K562 (cell line): ENCODE measurements around the gene CD37. TPM values are rescaled to one million over a fixed set of nuclear protein-coding genes. Genes with fewer than 3 reads are reported as not detected.
"Not testable (repeated sequence)": the region's sequence is repeated elsewhere in the genome, so short reads cannot be mapped to it uniquely, and the experiment has no call there.

Source experiments
- ATAC-seq: fragments of 200-7000 bp; cut with Tn5 transposase; 3 replicates; pipeline ENCODE4 v1.9.1; 2020; ENCODE audit warnings: moderate library complexity
- BruUV-seq: library from RNA; stranded (reverse); fragments of 400-500 nt; replicated peaks from 2 replicates; lab custom pipeline; 2021; lab: Mats Ljungman, UMichigan
- CTCF ChIA-PET: fragments of 300-600 bp; formaldehyde crosslinking; extraction: SDS; loops from one replicate; lab custom pipeline; 2021; ENCODE audit warnings: low intra/inter-chr PET ratio; lab: Yijun Ruan, JAX
- POLR2A ChIA-PET: fragments of 300-600, 350-650 bp; sonication (Branson Sonifier 250); formaldehyde crosslinking; extraction: SDS; loops from one replicate; lab custom pipeline; 2021; ENCODE audit warnings: antibody characterized with exemption, inconsistent platforms; lab: Yijun Ruan, JAX
- DNase-seq, 4 experiments: peaks; one replicate each; pipeline versions ENCODE4 v3.0.0 to v3.0.0-alpha.2; 2011 to 2018; ENCODE audit warnings: low spot score in 3 of 4, mixed read lengths in 3 of 4; ENCODE audit errors: extremely low read depth in 1 of 4
- FAIRE-seq: peaks from 2 replicates; lab custom pipeline; 2011; peaks lifted over from hg19 to GRCh38; lab: Jason Lieb, UNC
- H2AFZ ChIP-seq: 2 replicates; pipeline ENCODE4 v1.6.0; 2011; ENCODE audit warnings: low read depth, low read length, control low read depth, inconsistent platforms
- H3K27ac ChIP-seq: fragments of 200-600 bp; 3 replicates; pipeline ENCODE4 v1.8.0; 2011; ENCODE audit warnings: low read depth, mild to moderate bottlenecking, control low read depth, inconsistent platforms, low read length, moderate library complexity, mixed read lengths; ENCODE audit errors: extremely low read depth
- H3K27me3 ChIP-seq, 2 experiments: fragments of 300-600 bp in 1 of 2; 2 replicates in 1 of 2; 3 replicates in 1 of 2; pipeline versions ENCODE4 v1.6.0 to v1.8.0; 2011; ENCODE audit warnings: inconsistent platforms in 2 of 2, low read length in 2 of 2, mild to moderate bottlenecking in 1 of 2, mixed read lengths in 1 of 2, moderate library complexity in 1 of 2; ENCODE audit not compliant: control insufficient read depth in 2 of 2, insufficient read depth in 2 of 2
- H3K36me3 ChIP-seq: fragments of 300-600 bp; 3 replicates; pipeline ENCODE4 v1.8.0; 2011; ENCODE audit warnings: mild to moderate bottlenecking, low read length, inconsistent platforms; ENCODE audit not compliant: control insufficient read depth, insufficient read depth
- H3K4me1 ChIP-seq, 2 experiments: fragments of 200-600 bp in 1 of 2; replicated peaks in 1 of 2; 2 replicates in 1 of 2; 3 replicates in 1 of 2; pipeline versions ENCODE4 v1.5.1 to v1.8.0; 2011; ENCODE audit warnings: inconsistent platforms in 2 of 2, low read length in 2 of 2, mild to moderate bottlenecking in 1 of 2, mixed read lengths in 1 of 2, moderate library complexity in 1 of 2; ENCODE audit not compliant: control insufficient read depth in 2 of 2, insufficient read depth in 2 of 2
- H3K4me2 ChIP-seq: 2 replicates; pipeline ENCODE4 v1.6.1; 2011; ENCODE audit warnings: low read length, control low read depth, inconsistent platforms, mixed read lengths; ENCODE audit not compliant: insufficient read depth
- H3K4me3 ChIP-seq: fragments of 200-600 bp; sonication (generic), shearing (Covaris generic); 2 replicates; pipeline ENCODE4 v1.5.1; 2016; ENCODE audit warnings: control low read depth, inconsistent platforms
- H3K79me2 ChIP-seq: fragments of 200-600 bp; 3 replicates; pipeline ENCODE4 v1.8.0; 2011; ENCODE audit warnings: low read length, inconsistent platforms; ENCODE audit not compliant: control insufficient read depth, insufficient read depth
- H3K9ac ChIP-seq, 2 experiments: 2 replicates each; pipeline versions ENCODE4 v1.6.0 to v1.6.1; 2011; ENCODE audit warnings: low read depth in 2 of 2, low read length in 2 of 2, control low read depth in 1 of 2, inconsistent platforms in 1 of 2, mild to moderate bottlenecking in 1 of 2, mixed read lengths in 1 of 2; ENCODE audit not compliant: insufficient read depth in 1 of 2
- H3K9me1 ChIP-seq: one replicate; pipeline ENCODE4 v1.6.0; 2011; ENCODE audit warnings: inconsistent platforms, mild to moderate bottlenecking, low read length, moderate library complexity; ENCODE audit not compliant: control insufficient read depth, insufficient read depth
- H3K9me3 ChIP-seq: replicated peaks from 2 replicates; pipeline ENCODE4 v1.5.1; 2011; ENCODE audit warnings: low read depth, low read length, inconsistent platforms; ENCODE audit not compliant: control insufficient read depth, insufficient read depth
- H4K20me1 ChIP-seq: replicated peaks from 2 replicates; pipeline ENCODE4 v1.6.1; 2011; ENCODE audit warnings: low read length, inconsistent platforms, mixed read lengths; ENCODE audit not compliant: control insufficient read depth, insufficient read depth
- BCOR ChIP-seq: fragments of 450-650 bp; IDR thresholded peaks from 2 replicates; pipeline ENCODE4 v1.6.1; 2016
- ESRRA ChIP-seq: fragments of 450-650 bp; IDR thresholded peaks from 2 replicates; pipeline ENCODE4 v1.6.1; 2014; ENCODE audit warnings: low read depth, mild to moderate bottlenecking, moderate library complexity, borderline replicate concordance
- JUND ChIP-seq, 2 experiments: IDR thresholded peaks; 2 replicates in 1 of 2; 3 replicates in 1 of 2; pipeline ENCODE4 v1.6.1; 2011; ENCODE audit warnings: borderline replicate concordance in 2 of 2, low read depth in 2 of 2, low read length in 2 of 2, improper control_type of control experiment in 1 of 2, missing biosample characterization in 1 of 2, missing genetic modification characterization in 1 of 2, missing genetic modification reagents in 1 of 2
- KDM1A ChIP-seq, 2 experiments: fragments of 450-650 bp; IDR thresholded peaks; 2 replicates each; pipeline ENCODE4 v1.6.1; 2016; ENCODE audit warnings: mild to moderate bottlenecking in 2 of 2
- RBM25 ChIP-seq: fragments of 200-400 bp; formaldehyde crosslinking; IDR thresholded peaks from 2 replicates; pipeline ENCODE4 v1.6.1; 2018; ENCODE audit warnings: low read length, low read depth, moderate library complexity; ENCODE audit not compliant: severe bottlenecking
- RERE ChIP-seq: sonication (generic); formaldehyde crosslinking; IDR thresholded peaks from 2 replicates; pipeline ENCODE4 v1.8.0; 2023; ENCODE audit warnings: missing genetic modification reagents, mild to moderate bottlenecking, borderline replicate concordance
- TARDBP ChIP-seq: fragments of 450-650 bp; IDR thresholded peaks from 2 replicates; pipeline ENCODE4 v1.6.1; 2016
- ZNF146 ChIP-seq: IDR thresholded peaks from one replicate; pipeline ENCODE4 v1.6.1; 2018; ENCODE audit warnings: missing compliant biosample characterization; ENCODE audit not compliant: unreplicated experiment
- WGBS: fragments of 100-300 bp; shearing (Covaris generic); methylation state at CpG from one replicate; pipeline ENCODE4 v1.1.6; 2016; ENCODE audit warnings: low coverage, mixed read lengths; ENCODE audit not compliant: insufficient coverage; ENCODE audit errors: missing lambda C conversion rate; 5-methylcytosine and 5-hydroxymethylcytosine counted together
- in situ Hi-C: fragments of 300-500 bp; cut with MboI; formaldehyde crosslinking; loops from 4 replicates; pipeline ENCODE4 v1.15.0; 2018; ENCODE audit warnings: inconsistent platforms, mixed read lengths
- intact Hi-C: fragments of 100-400 bp; cut with micrococcal nuclease; formaldehyde crosslinking; loops from 2 replicates; pipeline ENCODE4 v1.14.2; 2022
- polyA plus RNA-seq, 8 experiments: library from polyadenylated mRNA; depleted of rRNA in 4 of 8; stranded (reverse) in 5 of 8; unstranded in 3 of 8; fragments of >200 nt; fragmentation: Nextera tagmentation in 2 of 8; fragmentation: Illumina TruSeq in 1 of 8; extraction: Ambion mirVana in 2 of 8; extraction: Trizol in 1 of 8; gene quantifications; 2 replicates each; pipeline versions ENCODE4 v1.2.1 to v1.2.3, GENCODE V29; 2011 to 2014; ENCODE audit warnings: inconsistent platforms in 1 of 8, missing spikeins in 1 of 8
- total RNA-seq, 7 experiments: library from RNA; depleted of rRNA in 6 of 7; stranded (reverse); fragments of >200 nt in 6 of 7; fragmentation: Illumina TruSeq in 2 of 7; extraction: Trizol in 2 of 7; gene quantifications; 2 replicates each; pipeline versions ENCODE4 v1.2.1 to v1.2.3, GENCODE V29; 2011 to 2021; ENCODE audit warnings: low replicate concordance in 1 of 7

CD37 gene
- total and polyA plus RNA-seq, 9 of the 15 experiments (the other 6 are each of a cell fraction or from before 2014, with no cell fraction given) = 2.5 to 19.0 (median 7.4) TPM

DNA sequence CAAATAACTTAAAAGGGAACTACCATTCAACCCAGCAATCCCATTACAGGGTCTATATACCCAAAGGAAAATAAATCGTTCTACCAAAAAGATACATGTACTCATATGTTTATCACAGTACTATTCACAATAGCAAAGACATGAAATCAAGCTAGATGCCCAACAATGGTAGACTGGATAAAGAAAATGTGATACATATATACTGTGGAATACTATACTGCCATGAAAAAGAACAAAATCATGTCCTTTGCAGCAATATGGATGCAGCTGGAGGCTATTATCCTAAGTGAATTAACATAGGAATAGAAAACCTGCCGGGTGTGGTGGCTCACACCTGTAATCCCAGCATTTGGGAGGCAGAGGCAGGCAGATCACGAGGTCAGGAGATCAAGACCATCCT is 36.6 kb upstream of the CD37 start:
- H2AFZ ChIP-seq, in situ Hi-C loops, CTCF ChIA-PET, BruUV-seq, FAIRE-seq, H3K4me2 ChIP-seq, POLR2A ChIA-PET, H3K36me3 ChIP-seq, DNase-seq, H3K79me2 ChIP-seq, intact Hi-C loops, H3K27ac ChIP-seq, H3K9ac ChIP-seq, ATAC-seq, H3K9me3 ChIP-seq, H3K4me3 ChIP-seq, H3K9me1 ChIP-seq, H3K4me1 ChIP-seq, H4K20me1 ChIP-seq: not testable (repeated sequence)
- WGBS = 6% methylated on average over 3 of the region's 3 CpGs
- H3K27me3 ChIP-seq = peaks cover 6 to 17% of the 10 kb centered on the region in 2 experiments
- TF ChIP-seq BCOR (peak; percentile 60; the same call in 1 of the 2 replicates), ZNF146 (peak; percentile 96), RBM25 (peak; percentile 82), KDM1A (IDR thresholded peaks at IDR 0.05) (0 out of 4 replicates have a peak, but pooled peaks of 1 of the 2 experiments have one; percentile 34)

DNA sequence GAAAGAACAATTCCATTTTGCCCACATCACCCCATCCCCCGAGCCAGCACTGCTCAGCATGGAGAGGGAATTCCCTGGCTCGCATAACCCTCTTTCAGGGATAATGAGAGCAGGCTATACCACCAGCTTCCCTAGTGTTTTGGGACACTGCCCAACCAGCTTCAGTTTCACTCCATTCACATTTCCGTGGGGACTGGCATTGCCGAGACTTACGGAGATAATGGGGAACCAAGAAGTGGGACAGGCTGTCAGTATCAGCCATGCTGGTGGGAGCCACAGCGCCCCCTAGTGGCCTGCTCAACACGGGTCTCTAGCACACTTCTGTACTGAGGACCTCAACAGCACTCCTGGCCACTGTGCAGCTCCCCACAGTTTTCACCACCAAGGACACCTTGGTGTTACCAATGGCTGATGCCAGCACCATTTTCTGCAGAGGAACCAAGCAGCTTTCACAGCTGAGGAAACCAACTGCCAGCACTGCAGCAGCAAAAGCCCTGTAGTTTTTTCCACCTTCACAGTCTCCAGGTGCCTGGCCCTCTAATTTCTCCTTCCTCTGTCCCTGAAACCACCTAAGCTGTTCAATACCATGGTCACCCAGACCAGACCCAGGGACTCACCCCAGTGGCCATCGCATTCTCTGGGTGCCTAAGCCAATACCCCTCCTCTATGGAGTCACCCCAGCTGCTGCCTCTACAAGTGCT is 33.9 kb upstream of the CD37 start:
- WGBS = 11% methylated on average over 8 of the region's 8 CpGs
- H3K27me3 ChIP-seq = peaks cover 3 to 4% of the 10 kb centered on the region in 2 experiments; a peak in 2 of 5 replicates
- peaks cover 2 to 5% of the 10 kb centered on the region in 2 experiments; a peak in 1 of 5 replicates for H3K4me1 ChIP-seq
- no peaks in the 10 kb centered on the region for H3K9me1 ChIP-seq
- H3K36me3 ChIP-seq = no peaks in the 10 kb centered on the region
- peak overlapping the region; percentile 45 to 84; a peak in 3 of 4 replicates for H3K9ac ChIP-seq
- ChIA-PET CTCF (interaction anchor here (0.7 kb wide), 1 partner anchor 75 kb away, joined by 4 read pairs; no protein-coding TSS in a partner anchor), POLR2A (interaction anchor here (0.8 kb wide), 1 partner anchor 103 kb away, joined by 3 read pairs; no protein-coding TSS in a partner anchor)
- FAIRE-seq (peak; percentile 97), DNase-seq (peak; percentile 87 to 89 (median 88)), ATAC-seq (peak; percentile 100)
- H3K4me3 ChIP-seq = peak overlapping the region; percentile 30
- no peaks in the 10 kb centered on the region for H4K20me1 ChIP-seq
- peak overlapping the region; percentile 82 for H3K4me2 ChIP-seq
- no TSS peak for BruUV-seq
- peak overlapping the region; percentile 95 for H2AFZ ChIP-seq
- intact Hi-C loops = loop anchor here (5.0 to 10.0 kb wide), 2 partner anchors 34 to 77 kb away; no protein-coding TSS in a partner anchor
- in situ Hi-C loops = no loop called here
- no peaks in the 10 kb centered on the region for H3K9me3 ChIP-seq
- H3K79me2 ChIP-seq = no peaks in the 10 kb centered on the region
- H3K27ac ChIP-seq = no peak overlapping the region; the same call in 2 of the 3 replicates
- TF ChIP-seq TARDBP (no peak), JUND (IDR thresholded peaks at IDR 0.05; ENCODE audit: borderline replicate concordance, low read depth, low read length) (peak; percentile 42; the same call in 1 of the 2 replicates), JUND (tag; IDR thresholded peaks at IDR 0.05; ENCODE audit: borderline replicate concordance, low read depth, low read length) (no peak; the same call in 2 of the 3 replicates), ESRRA (no peak), RERE (no peak)
